GM19023 (cell line): Measurements from ENCODE around the gene AMN.

Experiments used
- ATAC-seq: cut with Tn5 transposase; IDR thresholded peaks from one replicate; pipeline ENCODE4 v1.9.1; 2021; ENCODE audit warnings: mild to moderate bottlenecking, moderate library complexity; ENCODE audit not compliant: unreplicated experiment

The AMN gene

GRCh38 chr14:102942069-102942468 lies 19.6 kb downstream of the AMN start:
- no peak for ATAC-seq

- no peak for ATAC-seq
Observed at GRCh38 chr14:102943454-102943853, 21.0 kb downstream of the AMN start.

- ATAC-seq: no peak
Observed at GRCh38 chr14:102943979-102944378, 21.5 kb downstream of the AMN start.

- ATAC-seq: no peak
Observed at GRCh38 chr14:102944448-102945330, 22.2 kb downstream of the AMN start.

GRCh38 chr14:102945346-102946130 lies 23.1 kb downstream of the AMN start:
- no peak for ATAC-seq

- no peak for ATAC-seq
Observed at GRCh38 chr14:102947321-102948103, 25.0 kb downstream of the AMN start.

GRCh38 chr14:102948698-102949061 lies 26.2 kb downstream of the AMN start:
- no peak for ATAC-seq

- ATAC-seq: no peak
Observed at GRCh38 chr14:102949062-102949800, 26.8 kb downstream of the AMN start.

GRCh38 chr14:102949801-102950451 lies 27.5 kb downstream of the AMN start:
- ATAC-seq: no peak

- ATAC-seq: no peak
Observed at GRCh38 chr14:102951034-102951433, 28.6 kb downstream of the AMN start.

GRCh38 chr14:102951799-102952198 lies 29.3 kb downstream of the AMN start:
- no peak for ATAC-seq

GRCh38 chr14:102952276-102952675 lies 29.8 kb downstream of the AMN start:
- ATAC-seq: no peak

- no peak for ATAC-seq
Observed at GRCh38 chr14:102953100-102953499, 30.6 kb downstream of the AMN start.

GRCh38 chr14:102954081-102954789 lies 31.8 kb downstream of the AMN start:
- no peak for ATAC-seq

- ATAC-seq: no peak
Observed at GRCh38 chr14:102955636-102956408, 33.4 kb downstream of the AMN start.

- no peak for ATAC-seq
Observed at GRCh38 chr14:102957222-102957621, 34.8 kb downstream of the AMN start.

- ATAC-seq: no peak
Observed at GRCh38 chr14:102958461-102958860, 36.0 kb downstream of the AMN start.

- no peak for ATAC-seq
Observed at GRCh38 chr14:102962111-102962627, 39.7 kb downstream of the AMN start.
